Measurements from ENCODE around the gene PLXNB3.
"Not testable (repeated sequence)": the region's sequence is repeated elsewhere in the genome, so short reads cannot be mapped to it uniquely, and the experiment has no call there.

The PLXNB3 gene

DNA sequence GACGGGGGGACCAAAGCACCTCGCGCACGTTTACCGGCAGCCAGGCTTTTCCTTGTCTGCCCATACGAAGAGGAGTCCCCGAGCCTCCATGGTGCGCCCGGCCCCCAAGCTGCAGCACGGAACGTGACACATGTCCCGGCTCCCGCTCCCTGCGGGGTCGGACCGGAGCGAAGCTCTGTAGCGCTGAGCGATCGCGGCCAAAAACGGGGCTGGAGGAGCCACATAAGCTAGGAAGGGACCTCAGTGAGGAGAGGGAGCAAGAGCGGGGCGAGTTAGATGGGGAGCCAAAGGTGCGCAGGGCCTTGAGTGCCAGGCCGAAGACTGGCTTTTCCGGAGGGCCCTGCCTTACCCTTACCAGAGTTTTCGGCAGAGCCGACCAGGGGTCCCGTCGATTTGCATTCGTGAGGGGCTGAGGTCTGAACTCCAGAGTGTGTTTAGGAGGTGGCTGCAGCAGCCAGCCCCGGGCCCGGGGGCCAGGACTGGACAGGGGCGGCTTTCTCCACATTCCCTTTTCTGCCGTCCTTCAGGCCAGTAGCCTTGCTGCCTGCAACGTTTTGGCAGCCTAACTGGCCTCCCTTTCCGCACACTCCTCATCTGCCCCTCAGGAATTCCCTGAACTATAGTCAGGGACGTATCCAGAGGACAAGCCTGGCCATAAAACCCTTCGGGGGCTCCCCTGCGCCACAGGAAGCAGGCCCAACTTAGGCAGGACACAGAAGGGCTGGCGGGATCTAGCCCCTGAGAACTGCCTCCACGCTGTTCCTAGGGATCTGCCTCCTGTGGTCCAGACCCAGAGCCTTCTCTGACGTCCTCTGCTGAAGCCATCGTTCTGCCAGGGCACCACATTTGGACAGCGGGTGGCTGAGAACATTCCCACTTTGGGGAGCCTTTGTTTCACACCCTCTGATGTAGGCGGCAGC, 31.1 kb downstream of the PLXNB3 start:
- DNase-seq, result no peak

DNA sequence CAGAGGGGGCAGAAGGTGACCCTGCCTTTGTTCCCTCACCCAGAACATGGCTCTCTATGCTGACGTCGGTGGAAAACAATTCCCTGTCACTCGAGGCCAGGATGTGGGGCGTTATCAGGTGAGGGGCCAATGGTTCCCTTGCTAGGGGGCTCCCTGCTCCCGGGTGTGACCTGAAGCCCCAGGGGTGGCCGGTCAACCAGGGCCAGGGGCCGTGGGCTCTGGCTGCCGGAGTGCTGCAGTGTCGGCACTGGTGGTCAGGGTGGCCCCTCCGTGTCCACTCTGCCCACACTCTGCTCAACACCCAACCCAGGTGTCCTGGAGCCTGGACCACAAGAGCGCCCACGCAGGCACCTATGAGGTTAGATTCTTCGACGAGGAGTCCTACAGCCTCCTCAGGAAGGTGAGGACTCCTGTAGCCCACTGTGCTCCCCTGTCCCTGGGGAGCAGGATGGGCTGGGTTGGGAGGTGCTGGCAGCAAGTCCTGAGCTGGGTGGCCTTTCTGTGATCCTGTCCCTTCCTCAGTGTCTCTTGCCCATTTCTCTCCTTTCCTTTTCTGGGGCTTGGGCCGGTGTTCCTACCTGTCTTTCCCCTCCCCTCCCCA, 33.5 kb downstream of the PLXNB3 start:
- DNase-seq, result no peak

DNA sequence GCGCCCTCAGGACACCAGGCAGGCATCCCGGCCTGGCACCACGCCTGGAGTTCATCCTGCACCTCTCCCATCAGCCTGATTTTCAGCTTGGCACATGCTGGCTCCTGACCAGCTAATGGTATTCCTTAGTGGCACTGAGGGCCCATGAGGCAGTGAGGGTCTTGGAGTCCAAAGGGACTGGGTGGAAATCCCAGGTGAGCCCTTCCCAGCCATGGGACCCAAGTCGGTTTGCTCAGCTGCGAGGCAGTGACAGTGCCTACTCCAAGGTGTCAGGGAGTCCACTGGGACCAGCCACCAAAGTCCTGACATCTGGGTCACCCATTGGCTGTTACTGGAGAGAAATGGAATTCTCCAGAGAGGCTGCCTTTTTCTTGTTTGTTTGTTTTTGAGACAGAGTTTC, 35.3 kb downstream of the PLXNB3 start:
- DNase-seq, result no peak

DNA sequence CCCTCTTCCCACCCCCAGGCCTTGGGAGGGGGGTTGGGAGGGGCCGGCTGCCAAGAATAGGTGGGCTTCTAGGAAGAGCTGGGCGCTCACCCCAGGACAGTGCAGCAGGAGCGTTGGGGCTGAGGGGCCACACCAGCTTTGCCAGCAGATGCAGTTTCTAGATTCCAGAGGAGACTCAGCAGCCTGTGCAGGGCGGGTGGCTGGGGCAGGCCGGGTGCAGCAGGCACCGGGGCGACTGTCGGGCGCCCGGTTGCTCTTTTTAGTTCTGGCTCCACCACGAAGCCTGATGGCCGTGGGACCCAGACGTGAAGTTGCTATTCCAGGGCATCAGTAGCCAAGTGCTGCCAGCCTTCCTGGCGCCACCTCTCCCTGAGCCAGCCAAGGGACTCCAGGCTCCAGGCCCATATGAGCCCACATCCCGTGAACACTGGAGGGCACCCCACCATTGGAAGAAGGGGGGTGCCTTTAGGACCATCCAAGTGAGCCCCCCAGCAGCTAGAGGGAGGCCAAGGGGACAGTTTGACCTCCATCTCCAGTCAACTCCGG, 36.2 kb downstream of the PLXNB3 start:
- DNase-seq, result no peak

DNA sequence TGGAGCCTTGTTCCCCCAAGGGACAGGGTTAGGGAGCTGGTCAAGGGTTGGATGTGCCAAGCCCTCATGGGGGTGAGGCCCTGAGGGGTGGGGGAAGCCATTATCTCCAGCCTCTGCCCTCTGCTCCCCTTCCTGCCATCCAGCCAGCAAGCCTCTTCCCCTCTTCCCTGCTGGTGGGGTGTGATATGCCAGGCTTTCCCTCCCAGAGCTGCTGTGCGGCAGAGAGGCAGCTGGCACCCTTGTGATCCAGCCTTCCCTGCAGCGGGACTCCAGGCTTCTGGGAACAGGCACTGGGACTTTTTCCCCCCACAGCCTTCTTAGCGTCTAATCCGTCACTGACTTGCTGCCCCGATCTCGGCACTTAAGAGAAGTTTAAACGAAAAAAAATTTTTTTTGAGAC, 36.7 kb downstream of the PLXNB3 start:
- DNase-seq, result no peak

DNA sequence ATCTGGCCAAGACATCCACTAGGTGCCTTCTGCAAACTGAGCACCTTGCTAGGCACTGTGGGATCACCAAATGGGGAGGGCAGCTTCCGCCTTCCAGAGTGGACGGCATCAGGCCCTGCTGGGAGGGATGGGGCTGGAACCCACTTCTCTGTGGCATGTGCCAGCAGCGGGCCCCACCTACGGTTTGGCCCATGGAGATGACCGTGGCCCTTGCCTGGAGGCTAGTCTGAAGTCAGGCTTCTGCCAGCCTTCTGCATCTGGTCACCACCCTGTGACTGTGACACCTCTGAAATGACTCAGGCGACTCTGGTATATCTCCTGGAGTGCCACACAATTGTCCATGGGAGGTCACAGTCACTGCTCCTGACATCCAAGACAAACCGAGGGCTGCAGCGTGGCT, 37.6 kb downstream of the PLXNB3 start:
- no peak for DNase-seq

DNA sequence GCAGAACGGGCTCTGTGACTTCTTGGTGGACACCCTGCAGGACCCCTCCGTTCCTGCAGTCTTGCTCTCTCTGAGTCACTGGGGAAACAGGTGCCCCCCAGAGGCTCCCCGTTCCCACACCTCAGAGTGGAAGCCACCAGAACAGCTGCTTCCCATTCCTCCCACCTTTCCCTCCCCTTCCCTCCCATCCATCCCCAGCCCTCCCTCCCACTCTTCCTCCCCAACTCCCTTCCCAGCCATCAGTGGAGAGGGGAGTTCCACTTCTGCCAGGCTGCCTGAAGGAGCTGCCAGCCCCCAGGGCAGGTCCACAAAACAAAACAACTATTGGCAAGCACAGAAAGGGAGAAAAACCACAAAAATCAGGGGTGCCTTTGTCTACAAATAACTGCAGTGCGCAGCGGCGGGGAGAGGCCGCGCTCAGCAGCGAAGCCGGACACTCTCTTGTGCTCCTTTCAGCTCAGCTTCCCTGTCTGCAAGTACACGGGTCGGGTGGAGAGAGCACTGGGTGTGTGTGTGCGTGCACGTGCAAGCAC, 38.5 kb downstream of the PLXNB3 start:
- DNase-seq, result no peak

DNA sequence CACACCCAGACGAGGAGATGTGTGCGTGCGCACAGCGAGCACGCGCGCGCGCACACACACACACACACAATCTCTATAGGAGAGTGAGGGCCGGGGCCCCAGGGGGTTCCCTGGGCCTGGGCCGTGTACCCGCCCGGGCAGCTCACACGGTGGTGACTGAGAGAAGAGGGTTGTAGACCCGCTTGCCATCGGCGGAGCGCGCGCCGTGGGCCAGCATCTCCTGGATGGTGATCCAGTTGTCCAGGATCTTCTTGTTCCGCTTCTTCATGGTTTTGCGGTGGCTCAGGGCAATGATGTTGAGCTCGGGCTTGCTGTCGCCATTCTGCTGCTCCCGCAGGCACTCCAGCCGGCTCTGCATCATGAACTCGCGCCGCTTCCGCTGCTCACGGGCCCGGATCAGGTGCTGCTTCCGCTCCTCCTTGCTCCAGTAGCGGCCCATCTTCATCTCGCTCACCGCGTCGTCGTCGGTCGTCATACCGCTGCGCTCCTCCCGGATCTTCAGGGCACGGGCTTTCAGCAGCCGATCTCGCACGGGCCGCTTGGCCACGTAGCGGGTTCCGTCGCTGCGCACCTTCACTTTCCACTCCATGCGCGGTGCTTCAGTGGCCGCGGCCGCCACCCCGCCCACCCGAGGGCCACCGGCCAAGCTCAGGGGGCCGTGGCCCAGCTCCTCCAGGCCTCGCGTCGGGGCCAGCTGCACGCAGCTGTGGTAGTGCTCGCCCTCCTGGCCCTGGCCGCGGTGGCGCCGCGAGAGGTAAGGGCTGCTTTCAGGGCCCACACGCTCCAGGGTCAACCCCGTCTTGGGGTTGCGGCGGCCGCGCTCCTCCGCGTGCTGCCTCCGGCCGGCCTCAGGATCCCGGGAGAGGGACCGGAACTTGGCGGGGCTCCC, 39.4 kb downstream of the PLXNB3 start:
- DNase-seq, result no peak

DNA sequence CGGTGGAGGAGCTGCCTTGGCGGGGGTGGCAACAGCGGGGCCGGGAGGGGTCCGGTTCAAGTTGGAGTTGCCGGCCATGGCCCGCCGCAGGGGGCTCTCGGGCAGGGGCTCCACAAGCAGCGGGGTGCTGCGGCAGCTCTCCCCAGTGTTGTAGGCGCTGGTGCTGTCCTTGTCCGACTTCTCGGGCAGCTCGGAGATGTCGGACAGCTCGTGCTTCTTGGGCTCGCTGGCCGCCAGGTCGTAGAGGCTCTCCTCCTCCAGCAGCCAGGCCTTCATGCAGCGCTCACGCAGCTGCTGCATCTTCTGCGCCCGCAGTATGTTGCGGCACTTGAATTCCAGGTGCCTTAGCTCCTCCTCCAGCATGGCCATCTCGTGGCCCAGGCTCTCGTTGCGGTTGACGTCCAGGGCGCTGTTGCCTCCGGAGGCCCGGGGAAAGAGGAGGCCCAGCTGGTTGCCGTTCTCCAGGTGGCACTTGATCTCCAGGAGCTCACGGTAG, 40.1 kb downstream of the PLXNB3 start:
- no peak for DNase-seq

DNA sequence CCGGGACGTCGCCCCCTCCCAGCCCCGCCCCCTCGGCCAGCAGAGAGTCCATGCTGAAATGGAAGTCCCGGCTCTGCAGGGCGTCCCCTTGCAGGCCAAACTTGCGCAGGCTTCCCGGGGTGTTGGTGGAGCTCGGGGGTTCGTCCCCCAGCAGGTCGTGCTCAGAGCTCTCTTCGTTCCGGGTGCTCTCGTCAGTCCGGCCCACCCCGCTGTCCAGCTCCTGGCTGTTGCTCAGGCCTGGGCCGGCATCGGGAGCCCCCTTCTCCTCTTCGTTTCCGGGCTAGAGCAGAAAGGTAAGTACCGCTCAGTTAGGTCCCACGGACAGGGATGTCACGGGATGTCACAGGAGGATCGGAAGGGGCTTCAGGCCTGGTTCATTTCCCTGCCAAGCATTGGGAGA, 40.6 kb downstream of the PLXNB3 start:
- DNase-seq, result no peak

DNA sequence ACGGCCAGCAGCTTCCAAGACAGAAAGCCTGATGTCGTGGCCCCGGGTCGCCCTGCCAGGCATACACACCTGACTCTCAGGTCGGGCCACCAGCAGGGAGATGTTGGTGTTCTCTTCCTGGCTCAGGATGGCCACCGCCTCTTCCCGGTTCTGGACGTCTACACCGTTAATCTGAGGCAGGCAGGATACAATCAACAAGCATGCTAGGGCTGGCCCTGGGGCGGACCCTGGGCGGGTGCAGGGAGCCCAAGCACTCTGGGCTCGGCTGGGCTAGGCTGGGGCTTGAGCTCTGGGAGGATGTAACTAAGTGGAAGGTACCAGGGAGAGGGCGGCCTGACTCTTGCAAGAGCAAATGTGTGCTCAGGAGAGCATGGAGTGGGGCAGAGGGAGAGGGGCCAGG, 41.4 kb downstream of the PLXNB3 start:
- no peak for DNase-seq

DNA sequence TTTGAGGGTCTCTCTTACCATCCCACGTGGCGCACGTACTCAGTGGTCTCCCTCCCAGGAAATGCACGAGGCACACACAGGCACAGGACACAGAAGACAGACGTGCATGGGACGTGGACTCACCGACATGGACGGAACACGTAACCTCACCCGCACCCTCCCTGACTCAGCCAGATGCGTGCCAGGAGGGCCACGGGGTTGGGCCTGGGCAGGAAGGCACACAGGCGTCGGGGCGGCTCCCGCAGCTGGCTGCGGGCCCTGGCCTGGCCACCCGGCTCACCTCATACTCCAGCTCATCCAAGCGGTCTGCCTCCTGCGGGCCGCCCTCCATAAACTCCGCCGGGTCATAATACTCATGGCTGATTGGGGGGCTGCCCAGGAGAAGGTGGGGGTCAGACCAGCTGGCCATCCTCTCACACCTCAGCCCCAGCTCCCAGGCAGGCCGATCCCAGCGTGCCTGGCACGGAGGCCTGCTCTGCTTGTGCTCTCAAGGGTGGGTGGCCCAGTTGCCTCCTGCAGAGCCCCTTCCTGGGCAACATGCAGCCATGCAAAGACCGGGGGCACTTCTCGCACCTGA, 43.0 kb downstream of the PLXNB3 start:
- no peak for DNase-seq

DNA sequence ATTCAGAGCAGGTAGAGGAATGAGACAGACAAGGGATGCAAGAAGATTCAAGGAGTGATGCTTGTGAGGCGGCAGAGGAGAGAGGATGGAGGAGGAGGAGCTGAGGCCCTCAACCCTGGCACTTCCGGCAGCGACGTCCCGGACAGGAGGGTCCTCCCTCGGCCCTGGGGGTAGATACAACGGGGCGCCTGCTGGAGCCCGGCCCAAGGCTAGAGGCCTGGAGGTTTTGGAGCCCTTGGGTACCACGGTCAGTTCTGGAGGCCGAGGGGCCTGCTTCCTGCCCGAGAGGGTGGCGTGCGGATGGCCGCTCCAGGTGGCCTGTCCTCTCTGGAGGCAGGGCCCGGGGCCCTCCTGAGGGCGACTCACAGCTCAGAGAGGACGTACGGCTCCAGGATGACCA, 43.9 kb downstream of the PLXNB3 start:
- no peak for DNase-seq

DNA sequence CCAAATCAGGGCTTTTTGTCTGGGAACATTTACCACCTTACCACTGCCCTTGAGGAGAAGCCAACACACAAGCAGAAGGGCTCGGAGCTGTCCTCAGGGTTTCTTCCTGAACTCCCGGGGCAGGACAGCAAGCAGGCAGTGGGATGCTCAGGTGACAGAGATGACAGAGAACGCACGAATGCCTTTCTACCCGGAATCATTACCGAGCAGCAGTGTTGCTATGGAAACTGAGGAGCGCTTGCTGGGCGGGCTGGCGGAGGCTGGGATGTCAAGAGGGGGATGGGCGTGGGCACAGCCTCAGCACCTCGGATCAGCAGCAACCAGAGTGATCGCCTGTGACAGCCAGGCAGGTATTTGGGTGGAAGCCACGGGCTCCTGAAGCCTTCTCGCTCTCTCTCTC, 48.2 kb downstream of the PLXNB3 start:
- DNase-seq, result no peak

DNA sequence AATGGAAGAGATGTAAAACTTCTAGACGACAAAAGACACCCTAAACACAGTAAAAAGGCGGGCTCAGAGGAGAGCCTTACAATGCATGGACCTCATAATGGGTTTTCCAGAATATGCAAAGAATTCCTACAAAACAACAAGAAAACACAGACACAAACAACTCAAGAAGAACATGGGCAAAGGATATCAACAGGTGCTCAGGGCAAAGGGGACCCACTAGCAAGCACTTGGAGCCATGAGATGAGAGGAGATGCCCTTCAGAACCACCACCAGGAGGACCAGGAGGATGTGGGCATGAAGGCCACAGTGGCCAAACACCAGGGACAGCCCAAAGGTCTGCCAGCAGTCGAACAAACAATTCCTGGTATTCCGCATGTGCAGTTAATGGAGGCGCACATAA, 49.1 kb downstream of the PLXNB3 start:
- no peak for DNase-seq

DNA sequence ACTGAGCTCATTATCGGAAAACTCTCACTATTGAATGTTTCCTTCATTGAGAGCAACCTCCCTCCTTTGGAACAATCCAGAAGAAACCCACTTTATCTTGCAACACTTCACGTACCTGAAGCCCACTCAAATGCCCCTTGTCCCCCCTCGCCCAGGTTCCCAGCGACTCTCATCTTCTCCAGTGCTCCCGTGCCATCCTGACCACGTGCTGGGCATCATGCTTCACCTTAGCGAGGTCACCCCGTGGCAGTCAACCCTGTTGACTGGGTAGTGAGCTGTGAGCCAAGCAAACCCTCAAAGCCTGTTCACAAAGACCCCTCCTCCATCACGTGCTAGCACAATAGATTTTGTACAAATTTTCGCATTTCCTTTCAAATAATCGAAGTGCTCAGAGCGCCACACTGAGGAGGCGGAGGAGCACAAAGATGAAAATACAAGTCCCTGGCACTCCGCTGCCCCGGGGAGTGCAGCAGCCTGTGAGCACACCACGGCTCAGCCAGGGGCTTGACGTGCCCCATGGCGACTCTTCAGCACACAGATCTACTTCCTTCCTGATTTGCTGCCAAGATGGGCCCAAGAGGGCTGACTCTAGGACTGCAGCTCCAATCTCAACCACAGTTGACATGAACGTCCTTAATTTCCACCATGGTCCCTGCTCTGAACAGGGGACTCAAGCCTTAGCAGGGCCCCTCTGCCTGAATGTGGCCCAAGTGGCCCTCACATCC, 50.7 kb downstream of the PLXNB3 start:
- DNase-seq, result no peak

DNA sequence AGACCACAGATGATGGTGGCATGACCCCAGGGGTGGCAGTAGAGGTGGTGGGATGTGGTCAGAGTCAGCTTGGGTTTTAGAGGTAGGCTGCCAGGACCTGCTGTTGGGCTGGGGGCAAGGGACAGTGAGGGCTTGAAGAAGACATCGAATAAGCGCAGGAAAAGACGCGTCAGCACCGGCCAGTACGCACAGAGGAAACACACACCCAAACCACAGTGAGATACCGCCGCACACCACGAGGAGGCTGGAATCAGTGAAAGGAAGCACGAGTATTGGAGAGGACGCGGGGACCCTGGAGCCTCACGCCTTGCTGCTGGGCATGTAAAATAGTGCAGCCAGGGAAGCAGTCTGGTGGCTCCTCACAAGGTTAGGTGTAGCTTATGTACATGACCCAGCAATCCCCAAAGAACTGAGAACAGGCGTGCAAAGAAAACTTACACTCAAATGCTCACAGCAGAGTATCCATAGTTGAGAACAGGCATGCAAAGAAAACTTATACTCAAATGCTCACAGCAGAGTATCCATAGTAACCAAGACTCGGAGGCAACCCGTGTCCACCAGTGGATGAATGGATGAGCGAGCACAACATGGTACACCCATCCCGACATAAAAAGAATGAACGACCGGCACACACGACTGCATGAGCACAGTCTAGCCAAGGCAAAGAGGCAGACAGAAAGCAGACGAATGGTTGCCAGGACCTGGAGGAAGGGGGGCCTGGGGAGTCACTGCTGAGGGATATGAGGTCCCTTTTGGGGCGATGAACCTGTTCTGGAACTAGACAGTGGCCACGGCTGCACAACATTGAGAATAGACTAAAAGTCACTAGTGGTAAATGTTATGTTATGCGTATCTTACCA, 53.0 kb downstream of the PLXNB3 start:
- DNase-seq, result no peak

DNA sequence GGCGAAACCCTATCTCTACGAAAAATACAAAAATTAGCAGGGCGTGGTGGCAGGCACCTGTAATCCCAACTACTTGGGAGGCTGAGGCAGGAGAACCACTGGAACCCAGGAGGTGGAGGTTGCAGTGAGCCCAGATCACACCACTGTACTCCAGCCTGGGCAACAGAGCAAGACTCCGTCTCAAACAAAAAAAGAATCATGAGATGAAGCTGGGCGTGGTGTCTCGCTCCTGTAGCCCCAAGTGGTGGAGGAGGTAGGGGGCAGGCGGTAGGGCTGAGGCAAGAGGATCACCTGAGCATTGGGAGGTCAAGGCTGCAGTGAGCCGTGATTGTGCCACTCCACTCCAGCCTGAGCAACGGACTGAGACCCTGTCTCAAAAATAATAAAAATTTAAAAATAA, 54.0 kb downstream of the PLXNB3 start:
- not testable (repeated sequence) for DNase-seq

DNA sequence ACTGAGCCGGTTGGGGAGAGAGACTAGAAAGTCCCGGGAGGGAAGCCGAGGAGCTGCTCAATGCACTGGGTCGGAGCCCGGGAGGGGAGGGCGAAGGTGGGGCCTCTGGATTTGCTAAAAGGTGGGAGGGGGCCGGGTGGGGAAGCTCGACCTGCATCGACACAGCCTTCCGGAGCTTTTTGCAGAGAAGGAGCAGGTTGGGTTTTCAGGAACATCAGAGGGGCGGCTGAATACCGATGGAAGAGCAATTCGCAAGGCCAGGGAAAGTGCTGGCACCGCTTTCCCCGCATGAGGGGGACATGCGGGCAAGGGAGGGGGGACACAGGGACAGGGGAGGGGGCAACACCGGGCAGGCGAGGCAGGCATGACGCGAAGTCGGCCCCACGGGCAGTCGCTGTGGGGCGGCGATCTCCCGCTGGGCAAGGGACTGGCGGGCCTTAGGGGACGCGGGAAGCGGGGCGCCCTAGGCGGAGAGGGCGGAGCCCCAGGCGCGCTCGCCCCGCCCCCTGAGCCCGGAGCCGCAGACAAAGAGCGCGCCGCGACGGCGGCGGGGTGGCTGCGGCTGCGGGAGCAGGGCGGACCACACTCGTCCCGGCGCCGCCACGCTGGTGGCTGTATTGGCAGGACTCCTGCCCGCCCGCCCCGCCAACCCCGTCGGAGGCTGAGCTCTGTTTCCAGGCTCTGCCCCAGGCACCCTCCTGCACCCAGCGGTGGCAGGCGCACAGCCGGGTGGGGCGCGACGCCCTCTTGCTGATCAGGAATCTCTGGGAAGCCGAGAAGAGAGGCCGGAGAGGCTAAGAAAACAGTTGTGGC, 54.7 kb downstream of the PLXNB3 start:
- DNase-seq, result no peak
